GM12801 (cell line): ENCODE results near the gene NCAPH2.

ENCODE experiments used
- TF ChIP-seq, protein P1 (sequence below): IDR thresholded peaks from one replicate; pipeline ENCODE4 v1.5.1; 2011; ENCODE audit warnings: control low read depth; ENCODE audit not compliant: insufficient read length; ENCODE audit errors: extremely low read depth

NCAPH2 gene

GRCh38 chr22:50471197-50471847 is 36.7 kb upstream of the NCAPH2 start:
- TF ChIP-seq, protein P1, sequence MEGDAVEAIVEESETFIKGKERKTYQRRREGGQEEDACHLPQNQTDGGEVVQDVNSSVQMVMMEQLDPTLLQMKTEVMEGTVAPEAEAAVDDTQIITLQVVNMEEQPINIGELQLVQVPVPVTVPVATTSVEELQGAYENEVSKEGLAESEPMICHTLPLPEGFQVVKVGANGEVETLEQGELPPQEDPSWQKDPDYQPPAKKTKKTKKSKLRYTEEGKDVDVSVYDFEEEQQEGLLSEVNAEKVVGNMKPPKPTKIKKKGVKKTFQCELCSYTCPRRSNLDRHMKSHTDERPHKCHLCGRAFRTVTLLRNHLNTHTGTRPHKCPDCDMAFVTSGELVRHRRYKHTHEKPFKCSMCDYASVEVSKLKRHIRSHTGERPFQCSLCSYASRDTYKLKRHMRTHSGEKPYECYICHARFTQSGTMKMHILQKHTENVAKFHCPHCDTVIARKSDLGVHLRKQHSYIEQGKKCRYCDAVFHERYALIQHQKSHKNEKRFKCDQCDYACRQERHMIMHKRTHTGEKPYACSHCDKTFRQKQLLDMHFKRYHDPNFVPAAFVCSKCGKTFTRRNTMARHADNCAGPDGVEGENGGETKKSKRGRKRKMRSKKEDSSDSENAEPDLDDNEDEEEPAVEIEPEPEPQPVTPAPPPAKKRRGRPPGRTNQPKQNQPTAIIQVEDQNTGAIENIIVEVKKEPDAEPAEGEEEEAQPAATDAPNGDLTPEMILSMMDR = no peak

DNA sequence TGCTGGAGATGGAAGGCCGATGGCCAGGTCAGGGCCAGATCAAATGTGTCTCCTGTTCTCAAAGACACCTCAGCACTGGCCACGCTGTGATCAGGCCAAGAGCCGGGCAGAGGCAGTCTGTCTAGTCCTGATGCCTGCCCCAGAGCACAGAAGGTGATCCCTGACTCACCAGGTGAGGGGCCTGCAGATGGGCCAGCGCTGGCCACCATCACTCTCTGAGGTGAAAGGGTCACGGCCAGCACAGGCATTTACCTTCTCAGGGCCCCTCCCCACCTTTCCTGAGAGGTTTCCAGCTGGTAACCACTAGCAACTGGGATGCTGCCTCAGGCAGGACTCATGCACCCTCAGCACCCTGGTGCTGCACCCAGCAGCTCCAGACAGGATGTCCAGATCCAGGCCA is 36.1 kb upstream of the NCAPH2 start:
- TF ChIP-seq, protein P1 = no peak

DNA sequence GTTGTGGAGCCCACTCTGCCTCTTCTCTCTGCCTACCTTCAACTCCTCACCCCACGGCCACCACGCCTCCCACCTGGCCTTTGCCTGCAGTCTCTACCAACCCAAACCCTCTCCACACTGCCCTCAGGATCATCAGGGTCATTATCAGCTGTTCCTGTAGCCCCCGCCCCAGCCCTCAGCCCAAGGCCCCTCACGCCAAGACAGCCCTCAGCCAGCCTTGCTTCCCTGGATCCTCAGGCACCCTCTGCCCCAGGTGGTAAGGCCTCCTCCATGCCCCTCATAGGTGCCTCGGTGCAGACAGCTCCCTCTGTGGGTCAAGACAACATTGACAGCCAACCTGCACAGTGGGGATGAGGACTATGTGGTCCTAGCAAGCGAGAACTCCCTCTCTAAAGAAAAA is 34.9 kb upstream of the NCAPH2 start:
- TF ChIP-seq, protein P1 = no peak

GRCh38 chr22:50473855-50474671 is 34.0 kb upstream of the NCAPH2 start:
- TF ChIP-seq, protein P1 = no peak

- TF ChIP-seq, protein P1 = no peak
These were observed 33.0 kb upstream of the NCAPH2 start, which contains the start of gene SBF1 for GRCh38 chr22:50474710-50475651. Gene SBF1 (minus strand): TSS chr22:50475035. CDS start chr22:50474840, 195 bp downstream.

GRCh38 chr22:50475652-50476002 is 32.4 kb upstream of the NCAPH2 start:
- TF ChIP-seq, protein P1 = no peak

DNA sequence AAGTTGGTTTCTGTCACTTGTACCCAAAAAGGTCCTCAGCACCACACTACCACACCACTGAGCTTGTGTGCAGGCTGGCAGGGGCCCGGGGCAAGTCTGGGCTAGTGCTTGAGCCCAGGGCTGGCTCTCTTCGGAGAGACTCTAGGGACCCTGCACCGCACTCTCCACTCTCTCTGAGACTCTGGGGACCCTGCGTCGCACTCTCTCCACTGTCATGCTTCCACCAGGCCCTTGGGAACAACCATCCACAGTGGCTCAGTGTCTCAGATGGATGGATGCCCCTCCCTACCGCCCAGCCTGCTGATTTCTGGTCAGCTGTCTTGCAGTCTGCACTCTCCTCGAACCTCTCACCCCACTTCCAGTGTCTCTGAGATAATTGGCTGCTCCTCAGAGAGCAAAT is 31.2 kb upstream of the NCAPH2 start:
- TF ChIP-seq, protein P1 = no peak
